Measurements from ENCODE around the gene TMEM30A.

The TMEM30A gene

GRCh38 chr6:75219263-75219662 is 65.3 kb downstream of the TMEM30A start:
- no peaks in the 10 kb centered on the region for H3K9me3 ChIP-seq
- no peaks in the 10 kb centered on the region for H3K36me3 ChIP-seq
- no peak for DNase-seq
- no peaks in the 10 kb centered on the region for H3K4me1 ChIP-seq
- TF ChIP-seq, protein P1, sequence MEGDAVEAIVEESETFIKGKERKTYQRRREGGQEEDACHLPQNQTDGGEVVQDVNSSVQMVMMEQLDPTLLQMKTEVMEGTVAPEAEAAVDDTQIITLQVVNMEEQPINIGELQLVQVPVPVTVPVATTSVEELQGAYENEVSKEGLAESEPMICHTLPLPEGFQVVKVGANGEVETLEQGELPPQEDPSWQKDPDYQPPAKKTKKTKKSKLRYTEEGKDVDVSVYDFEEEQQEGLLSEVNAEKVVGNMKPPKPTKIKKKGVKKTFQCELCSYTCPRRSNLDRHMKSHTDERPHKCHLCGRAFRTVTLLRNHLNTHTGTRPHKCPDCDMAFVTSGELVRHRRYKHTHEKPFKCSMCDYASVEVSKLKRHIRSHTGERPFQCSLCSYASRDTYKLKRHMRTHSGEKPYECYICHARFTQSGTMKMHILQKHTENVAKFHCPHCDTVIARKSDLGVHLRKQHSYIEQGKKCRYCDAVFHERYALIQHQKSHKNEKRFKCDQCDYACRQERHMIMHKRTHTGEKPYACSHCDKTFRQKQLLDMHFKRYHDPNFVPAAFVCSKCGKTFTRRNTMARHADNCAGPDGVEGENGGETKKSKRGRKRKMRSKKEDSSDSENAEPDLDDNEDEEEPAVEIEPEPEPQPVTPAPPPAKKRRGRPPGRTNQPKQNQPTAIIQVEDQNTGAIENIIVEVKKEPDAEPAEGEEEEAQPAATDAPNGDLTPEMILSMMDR (IDR thresholded peaks at IDR 0.05; ENCODE audit: low read depth, low read length), result no peak
- H3K27me3 ChIP-seq, result no peaks in the 10 kb centered on the region
- no peak overlapping the region for H3K4me3 ChIP-seq (ENCODE audit: low read depth, low read length)

- no peaks in the 10 kb centered on the region for H3K27me3 ChIP-seq
- no peak for DNase-seq
- H3K9me3 ChIP-seq, result no peaks in the 10 kb centered on the region
- no peaks in the 10 kb centered on the region for H3K36me3 ChIP-seq
- TF ChIP-seq, protein P1 (IDR thresholded peaks at IDR 0.05; ENCODE audit: low read depth, low read length), result no peak
- no peak overlapping the region for H3K4me3 ChIP-seq (ENCODE audit: low read depth, low read length)
- no peaks in the 10 kb centered on the region for H3K4me1 ChIP-seq
These were observed 67.4 kb downstream of the TMEM30A start for GRCh38 chr6:75217193-75217592.

GRCh38 chr6:75215291-75215690 is 69.3 kb downstream of the TMEM30A start:
- H3K4me3 ChIP-seq (ENCODE audit: low read depth, low read length), result no peak overlapping the region
- H3K27me3 ChIP-seq, result peaks cover 5% of the 10 kb centered on the region; the same call in 1 of the 2 replicates
- no peaks in the 10 kb centered on the region for H3K36me3 ChIP-seq
- DNase-seq, result no peak
- TF ChIP-seq, protein P1 (IDR thresholded peaks at IDR 0.05; ENCODE audit: low read depth, low read length), result no peak
- H3K9me3 ChIP-seq, result no peaks in the 10 kb centered on the region
- no peaks in the 10 kb centered on the region for H3K4me1 ChIP-seq

DNA sequence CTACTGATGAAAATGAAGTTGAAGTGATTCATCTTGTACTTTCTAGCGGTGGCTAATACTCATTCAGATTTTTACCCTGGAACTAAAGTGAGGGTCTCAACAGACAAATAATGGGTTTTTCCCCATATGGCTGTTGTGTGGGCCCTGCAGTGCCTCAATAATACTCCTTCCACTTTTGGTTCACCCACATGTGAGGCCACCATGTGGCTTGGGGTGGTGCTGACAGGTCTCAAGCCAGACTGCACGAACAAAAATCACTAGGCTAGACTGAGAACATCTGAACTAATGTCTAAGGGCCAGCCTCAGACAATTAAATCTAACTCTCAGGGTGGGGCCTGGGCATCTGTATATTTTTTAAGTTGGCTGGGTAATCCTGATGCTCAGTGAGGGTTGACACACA is 70.9 kb downstream of the TMEM30A start:
- TF ChIP-seq, protein P1 (IDR thresholded peaks at IDR 0.05; ENCODE audit: low read depth, low read length), result peak; percentile 16
- Histone ChIP-seq H3K27me3 (peaks cover 9% of the 10 kb centered on the region), H3K9me3 (no peaks in the 10 kb centered on the region), H3K4me1 (no peaks in the 10 kb centered on the region), H3K36me3 (no peaks in the 10 kb centered on the region), H3K4me3 (ENCODE audit: low read depth, low read length) (no peak overlapping the region)
- DNase-seq, result no peak

DNA sequence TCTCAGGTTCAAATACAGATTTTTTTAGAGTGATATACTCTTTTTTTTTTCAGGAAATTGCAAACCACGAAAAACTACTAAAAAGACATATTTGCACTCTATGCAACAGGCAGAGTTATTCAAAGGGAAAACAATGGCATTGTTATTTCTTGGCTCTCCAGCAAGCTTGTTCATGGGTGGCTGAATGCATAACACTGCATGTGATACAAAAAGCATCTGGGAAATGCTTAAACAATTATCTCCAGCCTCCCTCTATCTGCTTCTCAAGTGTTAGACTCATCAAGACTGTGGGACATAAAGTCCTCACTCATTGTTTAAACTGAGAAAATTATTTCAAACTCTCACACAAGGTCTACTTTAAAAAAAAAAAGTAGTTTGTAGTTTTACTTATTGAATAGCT is 71.5 kb downstream of the TMEM30A start:
- TF ChIP-seq, protein P1 (IDR thresholded peaks at IDR 0.05; ENCODE audit: low read depth, low read length), result no peak
- DNase-seq, result no peak
- Histone ChIP-seq H3K4me1 (no peaks in the 10 kb centered on the region), H3K27me3 (peaks cover 15% of the 10 kb centered on the region), H3K9me3 (no peaks in the 10 kb centered on the region), H3K4me3 (ENCODE audit: low read depth, low read length) (no peak overlapping the region), H3K36me3 (no peaks in the 10 kb centered on the region)

DNA sequence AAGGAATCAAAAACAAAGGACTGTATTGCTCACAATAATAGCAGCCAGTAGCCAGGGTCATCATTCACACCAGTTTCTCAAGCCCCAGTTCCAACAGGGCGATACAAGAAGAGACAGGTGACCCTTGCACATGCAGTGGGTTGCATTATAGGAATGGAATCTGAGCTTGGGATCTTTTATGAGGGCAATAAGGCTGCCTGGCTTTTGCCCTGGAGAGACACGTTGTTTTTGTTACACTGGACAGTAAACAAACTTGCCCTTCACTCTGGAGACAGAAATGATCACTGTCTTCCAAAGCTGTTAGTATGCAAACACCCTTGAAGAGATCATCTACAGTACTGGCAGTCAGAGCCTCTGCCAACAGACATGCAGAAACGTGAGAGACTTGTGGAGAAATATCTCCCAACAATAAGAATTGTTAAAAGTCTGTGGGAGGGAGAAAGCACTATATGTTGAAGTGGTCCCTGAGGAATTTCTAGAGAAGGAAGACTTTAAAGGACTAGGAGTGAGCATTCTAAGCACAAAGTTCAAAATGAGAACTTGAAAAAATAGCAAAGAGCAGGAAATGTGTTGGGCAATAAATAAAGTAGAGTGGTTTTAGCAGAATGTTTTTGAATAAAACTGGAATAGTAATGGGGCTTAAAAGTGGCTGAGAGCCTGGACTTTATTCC is 72.5 kb downstream of the TMEM30A start:
- Histone ChIP-seq H3K36me3 (no peaks in the 10 kb centered on the region), H3K4me3 (ENCODE audit: low read depth, low read length) (no peak overlapping the region)
- TF ChIP-seq, protein P1 (IDR thresholded peaks at IDR 0.05; ENCODE audit: low read depth, low read length), result no peak

More for the DNA sequence above, 72.5 kb downstream of the TMEM30A start:
- Histone ChIP-seq H3K9me3 (no peaks in the 10 kb centered on the region), H3K4me1 (no peaks in the 10 kb centered on the region), H3K27me3 (peaks cover 24% of the 10 kb centered on the region)
- DNase-seq, result no peak

Data from BE2C (cell line).